Nephron (organoid): Measurements from ENCODE around the gene NCOA3.
A peak's percentile ranks its signal among the peaks of the same experiment; 100 is the strongest.

Source experiments
- H3K27ac Mint-ChIP-seq, 3 experiments: 2 replicates each; pipeline ENCODE4 v1.8.0; 2020; ENCODE audit warnings: mixed read lengths in 3 of 3, mild to moderate bottlenecking in 2 of 3, moderate library complexity in 1 of 3
- H3K27me3 Mint-ChIP-seq: 2 replicates; pipeline ENCODE4 v1.8.0; 2021; ENCODE audit warnings: low read depth, mild to moderate bottlenecking, moderate library complexity, mixed read lengths
- H3K36me3 Mint-ChIP-seq: 2 replicates; pipeline ENCODE4 v1.8.0; 2020; ENCODE audit warnings: low read depth, mixed read lengths
- H3K4me1 Mint-ChIP-seq: 2 replicates; pipeline ENCODE4 v1.8.0; 2020; ENCODE audit warnings: mixed read lengths
- H3K4me3 Mint-ChIP-seq, 3 experiments: 2 replicates each; pipeline ENCODE4 v1.8.0; 2020; ENCODE audit warnings: mild to moderate bottlenecking in 3 of 3, mixed read lengths in 3 of 3, moderate library complexity in 2 of 3
- H3K9me3 Mint-ChIP-seq: 2 replicates; pipeline ENCODE4 v1.8.0; 2020; ENCODE audit warnings: mixed read lengths
- CTCF ChIP-seq, 3 experiments: fragments of 200-600 bp; sonication (generic); IDR thresholded peaks; one replicate each; pipeline ENCODE4 v1.5.0; 2021; ENCODE audit warnings: antibody characterized with exemption in 3 of 3; ENCODE audit not compliant: unreplicated experiment in 3 of 3

Gene NCOA3

GRCh38 chr20:47568837-47569410, 67.2 kb downstream of the NCOA3 start:
- Mint-ChIP-seq H3K36me3 (peaks cover 47% of the 10 kb centered on the region), H3K4me3 (no peak overlapping the region), H3K9me3 (peaks cover 23% of the 10 kb centered on the region), H3K27me3 (no peaks in the 10 kb centered on the region), H3K27ac (peak overlapping the region in 2 of 3 experiments; percentile 16 to 88), H3K4me1 (peaks cover 27% of the 10 kb centered on the region)
- TF ChIP-seq CTCF (IDR thresholded peaks at IDR 0.05; ENCODE audit: unreplicated experiment in 3 of 3), result no peak

- H3K27me3 Mint-ChIP-seq, result no peaks in the 10 kb centered on the region
Observed at GRCh38 chr20:47571426-47571825, 69.7 kb downstream of the NCOA3 start.

GRCh38 chr20:47572105-47572729, 70.5 kb downstream of the NCOA3 start:
- Mint-ChIP-seq H3K9me3 (peaks cover 23% of the 10 kb centered on the region), H3K36me3 (peaks cover 47% of the 10 kb centered on the region), H3K4me1 (peaks cover 53% of the 10 kb centered on the region), H3K4me3 (no peak overlapping the region), H3K27me3 (no peaks in the 10 kb centered on the region), H3K27ac (peak overlapping the region in 2 of 3 experiments; percentile 96 to 97)
- no peak for TF ChIP-seq CTCF (IDR thresholded peaks at IDR 0.05; ENCODE audit: unreplicated experiment in 3 of 3)

More at GRCh38 chr20:47571426-47571825, 69.7 kb downstream of the NCOA3 start:
- H3K27ac Mint-ChIP-seq, result no peak overlapping the region
- H3K9me3 Mint-ChIP-seq, result peaks cover 23% of the 10 kb centered on the region
- H3K4me1 Mint-ChIP-seq, result peaks cover 45% of the 10 kb centered on the region
- H3K36me3 Mint-ChIP-seq, result peaks cover 47% of the 10 kb centered on the region
- H3K4me3 Mint-ChIP-seq, result no peak overlapping the region
- no peak for TF ChIP-seq CTCF (IDR thresholded peaks at IDR 0.05; ENCODE audit: unreplicated experiment in 3 of 3)

- Mint-ChIP-seq H3K27me3 (no peaks in the 10 kb centered on the region), H3K36me3 (peaks cover 39% of the 10 kb centered on the region), H3K9me3 (peaks cover 19% of the 10 kb centered on the region), H3K27ac (peak overlapping the region; percentile 67 to 97 (median 96)), H3K4me3 (no peak overlapping the region), H3K4me1 (peaks cover 59% of the 10 kb centered on the region)
- no peak for TF ChIP-seq CTCF (IDR thresholded peaks at IDR 0.05; ENCODE audit: unreplicated experiment in 3 of 3)
Observed at GRCh38 chr20:47573559-47573958, 71.9 kb downstream of the NCOA3 start.

- H3K4me3 Mint-ChIP-seq, result peak overlapping the region in 1 of 3 experiments; percentile 9
- H3K36me3 Mint-ChIP-seq, result peaks cover 34% of the 10 kb centered on the region
- H3K27ac Mint-ChIP-seq, result peak overlapping the region; percentile 96 to 97 (median 97)
- peaks cover 19% of the 10 kb centered on the region for H3K9me3 Mint-ChIP-seq
- H3K4me1 Mint-ChIP-seq, result peaks cover 71% of the 10 kb centered on the region
- H3K27me3 Mint-ChIP-seq, result no peaks in the 10 kb centered on the region
- no peak for TF ChIP-seq CTCF (IDR thresholded peaks at IDR 0.05; ENCODE audit: unreplicated experiment in 3 of 3)
Observed at GRCh38 chr20:47574616-47575364, 73.1 kb downstream of the NCOA3 start.
